ENCODE data around the gene SH3BGRL.

SH3BGRL gene

DNA sequence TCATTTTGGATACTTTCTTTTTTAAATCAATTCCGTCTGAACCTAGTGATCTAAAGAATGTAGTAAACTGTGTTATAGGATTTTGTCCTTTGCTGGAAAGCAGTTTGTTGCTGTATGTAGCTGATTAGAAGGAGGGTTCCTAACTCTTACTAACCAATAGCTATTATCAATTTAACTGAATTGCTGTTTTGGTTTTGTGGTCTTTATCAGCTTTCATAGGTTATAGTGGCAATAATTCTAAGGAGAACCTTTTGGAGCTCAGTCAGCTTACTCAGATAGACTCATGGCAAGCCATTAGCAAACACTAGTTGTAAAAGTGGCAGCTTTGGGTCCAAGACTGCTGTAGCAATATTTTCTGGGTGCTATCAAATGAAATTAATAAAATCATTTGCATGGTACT is 29.6 kb downstream of the SH3BGRL start:
- DNase-seq (ENCODE audit: low read depth): no peak
- no peak overlapping the region for H3K4me3 ChIP-seq (ENCODE audit: low read length)
- no peak for TF ChIP-seq CTCF (conservative IDR thresholded peaks at IDR 0.05; ENCODE audit: low read depth, low read length)

- no peak overlapping the region for H3K4me3 ChIP-seq (ENCODE audit: low read length)
- TF ChIP-seq CTCF (conservative IDR thresholded peaks at IDR 0.05; ENCODE audit: low read depth, low read length): no peak
- DNase-seq (ENCODE audit: low read depth): no peak
Observed at GRCh38 chrX:81232218-81232617, 30.3 kb downstream of the SH3BGRL start.

GRCh38 chrX:81237516-81237915 is 35.6 kb downstream of the SH3BGRL start:
- H3K4me3 ChIP-seq (ENCODE audit: low read length): no peak overlapping the region
- no peak for DNase-seq (ENCODE audit: low read depth)
- TF ChIP-seq CTCF (conservative IDR thresholded peaks at IDR 0.05; ENCODE audit: low read depth, low read length): no peak

DNA sequence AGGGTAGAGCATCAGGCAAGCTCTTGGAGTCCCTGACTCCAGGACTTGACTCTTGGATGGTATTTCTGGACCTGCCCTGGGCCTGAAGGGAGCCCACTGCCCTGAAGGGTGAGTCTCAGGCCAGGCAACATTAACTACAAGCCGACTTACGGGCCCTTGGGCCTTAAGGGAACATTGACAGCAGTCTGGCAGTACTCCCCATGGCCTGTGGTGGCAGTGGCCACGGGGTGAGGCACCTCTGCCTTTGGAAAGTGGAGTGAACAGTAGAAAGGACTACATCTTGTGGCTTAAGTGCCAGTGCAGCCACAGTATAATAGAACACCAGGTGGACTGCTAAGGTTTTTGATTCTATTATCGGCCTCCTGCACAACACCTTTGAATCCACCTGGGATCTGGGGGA is 36.3 kb downstream of the SH3BGRL start:
- DNase-seq (ENCODE audit: low read depth): no peak
- TF ChIP-seq CTCF (conservative IDR thresholded peaks at IDR 0.05; ENCODE audit: low read depth, low read length): no peak
- no peak overlapping the region for H3K4me3 ChIP-seq (ENCODE audit: low read length)

GRCh38 chrX:81240701-81241331 is 38.9 kb downstream of the SH3BGRL start:
- no peak overlapping the region for H3K4me3 ChIP-seq (ENCODE audit: low read length)
- no peak for TF ChIP-seq CTCF (conservative IDR thresholded peaks at IDR 0.05; ENCODE audit: low read depth, low read length)
- DNase-seq (ENCODE audit: low read depth): no peak

GRCh38 chrX:81241753-81242152 is 39.9 kb downstream of the SH3BGRL start:
- DNase-seq (ENCODE audit: low read depth): no peak
- no peak overlapping the region for H3K4me3 ChIP-seq (ENCODE audit: low read length)

More at GRCh38 chrX:81241753-81242152, 39.9 kb downstream of the SH3BGRL start:
- no peak for TF ChIP-seq CTCF (conservative IDR thresholded peaks at IDR 0.05; ENCODE audit: low read depth, low read length)

Measured in retinal pigment epithelial cell (primary cell).